Stimulated activated CD4-positive, alpha-beta T cell treated with anti-CD3 and anti-CD28 coated beads, TNF-alpha, amount 100 ng/mL, for 48 hours (primary cell): ENCODE measurements around the gene SZRD1.
"Not testable (repeated sequence)": the region's sequence is repeated elsewhere in the genome, so short reads cannot be mapped to it uniquely, and the experiment has no call there.

ENCODE experiments used
- DNase-seq, 3 donors: peaks; one replicate each; pipeline ENCODE4 v3.0.0-alpha.2; 2020; ENCODE audit warnings: low read depth in 3 of 3

The SZRD1 gene, protein sequence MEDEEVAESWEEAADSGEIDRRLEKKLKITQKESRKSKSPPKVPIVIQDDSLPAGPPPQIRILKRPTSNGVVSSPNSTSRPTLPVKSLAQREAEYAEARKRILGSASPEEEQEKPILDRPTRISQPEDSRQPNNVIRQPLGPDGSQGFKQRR

DNA sequence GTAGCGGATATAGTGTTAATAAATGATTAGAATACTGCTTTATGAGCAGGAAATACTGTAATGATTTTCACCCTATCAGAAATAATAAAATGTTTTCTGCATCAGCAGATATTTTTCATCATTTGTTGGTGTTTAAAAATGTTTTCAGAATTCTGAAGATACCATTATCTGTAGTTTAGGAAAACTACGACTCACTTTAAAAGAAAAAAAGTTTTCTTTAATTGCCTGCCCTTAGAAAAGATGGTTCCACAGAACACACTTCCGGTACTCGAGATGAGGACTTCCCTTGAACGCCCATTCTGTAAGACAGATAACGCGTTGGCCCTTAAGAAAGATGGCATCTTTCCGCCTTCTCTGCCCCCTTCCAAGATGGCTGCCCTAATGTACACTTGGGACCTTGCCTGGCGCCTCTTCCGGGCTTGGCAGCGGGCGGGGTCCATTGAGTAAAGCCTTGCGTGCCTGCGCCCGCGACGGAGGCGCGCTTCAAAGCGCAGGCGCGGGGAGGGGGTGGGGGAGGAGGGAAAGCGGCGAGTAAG is at the start of gene SZRD1:
Gene SZRD1, plus strand, starts transcription at position 521 of the 536 bp plus-strand sequence. CDS start 16 bp downstream, outside the sequence.
- DNase-seq = peak; percentile 80 to 94 (median 91)

DNA sequence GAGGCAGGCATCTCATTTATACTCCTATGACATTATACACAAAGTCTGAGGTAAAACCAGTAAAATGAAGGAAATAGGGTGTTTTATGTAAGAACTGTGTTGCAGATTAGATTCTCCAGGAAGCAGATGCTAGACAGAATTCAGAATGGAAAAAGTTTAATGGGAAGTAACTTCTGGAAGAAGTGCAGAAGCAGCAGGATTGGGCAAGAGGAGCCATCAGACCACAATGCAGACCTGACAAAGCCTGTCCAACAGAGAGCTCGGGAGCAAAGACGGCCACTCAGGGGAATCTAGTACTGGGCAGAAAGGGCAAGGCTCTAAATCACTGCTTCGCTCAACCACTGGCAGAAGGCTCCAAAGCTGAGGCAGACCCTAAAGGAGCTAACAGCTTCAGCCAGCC is 48.5 kb upstream of the SZRD1 start:
- no peak for DNase-seq

DNA sequence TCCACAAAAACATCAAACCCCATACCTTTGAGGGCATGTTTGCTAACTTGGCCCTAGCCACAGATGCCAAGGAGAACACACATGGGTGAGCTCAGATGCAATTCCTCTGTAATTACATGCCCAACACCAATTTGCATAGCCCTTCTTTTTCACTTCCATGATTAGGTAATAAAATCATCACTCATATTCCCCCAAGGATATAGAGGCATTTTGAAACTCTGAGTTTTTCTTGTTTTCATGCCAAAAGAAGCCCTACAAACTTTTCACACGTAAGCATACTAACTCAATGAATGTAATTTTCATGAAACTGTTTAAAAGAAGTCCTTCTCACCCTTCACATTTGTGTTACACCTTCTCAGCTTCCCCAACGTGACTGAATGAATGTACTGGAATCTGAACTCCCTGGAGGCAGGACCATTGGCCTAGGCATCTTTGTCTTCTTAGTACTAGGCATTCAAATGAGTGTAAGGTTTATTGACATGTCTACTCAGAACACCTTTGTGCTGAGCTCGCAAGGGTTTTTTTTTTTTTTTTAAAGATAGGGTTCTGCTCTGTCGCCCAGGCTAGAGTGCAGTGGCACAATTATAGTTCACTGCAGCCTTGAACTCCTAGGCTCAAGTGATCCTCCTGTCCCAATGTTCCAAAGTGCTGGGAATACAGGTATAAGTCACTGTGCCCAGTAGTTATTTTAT is 45.7 kb upstream of the SZRD1 start:
- no peak for DNase-seq

DNA sequence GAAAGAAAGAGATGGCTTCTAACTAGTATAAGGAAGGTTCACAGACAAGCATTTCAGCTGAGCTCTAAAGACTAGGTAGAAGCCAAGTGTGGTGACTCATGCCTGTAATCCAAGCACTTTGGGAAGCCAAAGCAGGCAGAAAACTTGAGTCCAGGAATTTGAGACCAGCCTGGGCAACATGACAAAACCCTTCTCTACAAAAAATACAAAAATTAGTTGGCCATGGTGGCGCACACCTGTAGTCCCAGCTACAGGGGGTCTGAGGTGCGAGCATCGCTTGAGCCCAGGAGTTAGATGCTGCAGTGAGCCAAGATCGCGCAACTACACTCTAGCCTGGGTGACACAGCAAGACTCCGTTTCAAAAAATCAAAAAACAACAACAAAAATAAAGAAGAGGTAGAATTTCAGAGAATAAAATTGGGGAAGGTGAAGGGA is 42.6 kb upstream of the SZRD1 start:
- DNase-seq = no peak

DNA sequence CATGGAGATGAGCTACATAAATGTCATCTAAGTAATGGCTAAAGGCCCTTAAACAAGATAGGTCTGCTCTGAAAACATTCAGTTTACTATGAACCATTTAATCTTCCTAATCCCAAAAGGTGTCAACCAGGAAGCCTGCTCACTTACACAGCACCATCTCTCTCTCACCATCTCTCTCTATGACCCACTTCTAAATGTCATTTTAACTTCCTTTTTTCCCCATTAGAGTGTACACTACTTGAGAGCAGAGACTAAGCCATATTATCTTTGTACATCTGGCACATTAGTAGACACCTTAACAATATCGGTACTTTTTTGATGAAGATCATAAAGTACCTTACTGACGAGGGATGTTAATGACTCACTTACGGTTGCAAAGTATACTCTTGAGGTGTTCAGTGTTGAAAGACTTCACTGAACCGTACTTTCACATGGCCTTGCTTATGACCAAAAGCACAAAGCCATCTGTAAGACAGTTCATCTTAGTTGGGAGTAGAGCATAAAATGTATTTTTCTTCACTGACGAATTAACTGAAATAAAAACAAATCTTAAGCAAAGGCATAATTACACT is 40.1 kb upstream of the SZRD1 start:
- no peak for DNase-seq

DNA sequence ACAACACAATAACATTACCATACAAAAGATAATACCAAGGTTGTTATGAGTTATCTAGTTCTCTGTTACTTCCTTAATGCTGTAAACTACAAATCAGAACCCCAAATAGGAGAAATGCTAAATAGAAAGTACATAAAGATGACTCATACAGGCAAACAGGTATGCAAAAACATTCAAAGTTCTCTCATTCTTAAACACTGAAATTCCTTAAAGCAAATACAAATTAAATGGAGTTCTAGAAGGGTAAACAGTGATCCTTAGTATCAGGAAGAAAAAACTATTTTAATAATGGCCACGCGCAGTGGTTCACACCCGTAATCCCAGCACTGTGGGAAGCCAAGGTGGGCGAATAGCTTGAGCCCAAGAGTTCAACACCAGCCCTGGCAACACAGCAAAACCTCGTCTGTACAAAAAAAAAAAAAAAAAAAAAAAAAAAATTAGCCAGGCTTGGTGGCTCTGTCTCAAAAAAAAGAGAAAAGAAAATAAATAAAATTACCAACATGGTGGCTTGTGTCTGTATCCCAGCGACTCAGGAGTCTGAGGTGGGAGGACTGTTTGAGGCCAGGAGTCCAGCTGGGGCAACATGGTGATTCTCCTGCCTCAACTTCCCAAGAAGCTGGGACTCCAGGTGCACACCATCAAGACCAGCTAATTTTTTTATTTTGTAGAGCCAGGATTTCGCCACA is 32.2 kb upstream of the SZRD1 start:
- DNase-seq = no peak

DNA sequence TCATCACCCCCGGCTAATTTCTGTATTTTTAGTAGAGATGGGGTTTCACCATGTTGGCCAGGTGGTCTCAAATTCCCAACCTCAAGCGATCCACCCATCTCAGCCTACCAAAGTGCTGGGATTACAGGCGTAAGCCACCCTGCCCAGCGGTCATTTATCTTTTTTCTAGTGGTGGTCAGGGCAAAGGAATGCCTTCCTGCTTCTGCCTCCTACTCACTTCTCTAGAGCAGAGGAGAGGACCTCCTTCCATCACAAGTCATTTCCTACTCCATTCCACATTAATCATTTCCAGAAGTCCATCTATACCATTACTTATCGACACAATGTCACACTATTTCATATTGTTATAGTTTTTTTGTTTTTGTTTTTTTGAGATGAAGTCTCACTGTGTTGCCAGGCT is 28.1 kb upstream of the SZRD1 start:
- DNase-seq = no peak

DNA sequence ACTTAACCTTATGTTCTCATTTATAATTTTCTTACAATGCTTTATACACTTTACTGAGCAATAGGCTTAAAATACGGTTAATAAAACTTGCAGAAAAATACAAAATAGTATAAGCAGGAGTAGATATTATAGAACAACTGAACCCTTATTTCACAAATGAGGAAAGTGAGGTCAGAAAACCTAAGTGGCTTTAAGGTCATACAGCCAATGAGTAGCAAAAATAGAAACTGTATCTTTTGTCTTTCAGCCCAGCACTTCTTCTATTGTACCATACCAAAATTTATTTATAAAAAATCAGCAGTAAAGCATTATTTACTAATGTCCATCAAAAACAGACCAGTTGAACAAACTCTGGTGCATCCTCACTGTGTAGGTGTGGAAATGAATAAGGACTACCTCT is 26.4 kb upstream of the SZRD1 start:
- DNase-seq = no peak

DNA sequence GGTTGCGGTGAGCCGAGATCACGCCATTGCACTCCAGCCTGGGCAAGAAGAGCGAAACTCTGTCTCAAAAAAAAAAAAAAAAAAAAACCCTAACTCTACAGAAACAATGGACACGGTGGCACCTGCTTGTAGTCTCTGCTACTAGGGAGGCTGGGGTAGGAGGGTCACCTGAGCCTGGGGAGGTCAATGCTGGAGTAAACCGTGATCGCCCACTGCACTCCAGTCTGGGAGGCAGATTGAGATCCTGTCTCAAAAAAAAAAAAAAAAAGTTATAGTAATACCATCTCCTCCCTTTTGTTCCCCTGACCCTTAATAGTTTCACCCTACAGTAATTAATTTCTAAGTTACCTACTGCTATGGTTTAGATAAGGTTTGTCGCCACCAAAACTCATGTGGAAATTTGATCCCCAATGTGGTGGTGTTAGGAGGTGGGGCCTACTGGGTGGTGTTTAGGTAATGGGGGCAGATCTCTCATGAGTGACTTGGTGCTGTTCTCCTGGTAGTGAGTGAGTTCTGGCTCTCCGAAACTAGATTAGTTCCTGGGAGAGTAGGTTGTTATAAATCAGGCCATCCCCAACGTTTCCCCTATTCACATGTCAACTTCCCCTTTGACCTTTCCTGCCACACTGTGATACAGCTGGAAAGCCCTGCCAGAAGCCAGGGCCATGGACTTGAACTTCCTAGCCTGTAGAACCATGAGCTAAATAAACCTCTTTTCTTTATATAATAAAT is 24.5 kb upstream of the SZRD1 start:
- DNase-seq = no peak

DNA sequence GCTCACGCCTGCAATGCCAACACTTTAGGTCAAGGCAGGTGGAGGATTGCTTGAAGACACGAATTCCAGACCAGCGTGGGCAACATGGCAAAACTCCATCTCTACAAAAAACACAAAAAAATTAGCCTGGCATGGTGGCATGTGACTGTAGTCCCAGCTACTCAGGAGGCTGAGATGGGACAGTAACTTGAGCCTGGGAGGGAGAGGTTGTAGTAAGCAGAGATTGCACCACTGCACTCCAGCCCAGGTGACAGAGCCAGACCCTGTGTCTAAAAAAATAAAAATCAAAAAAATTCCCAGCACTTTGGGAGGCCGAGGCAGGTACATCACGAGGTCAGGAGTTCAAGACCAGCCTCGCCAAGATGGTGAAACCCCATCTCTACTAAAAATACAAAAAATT is 23.8 kb upstream of the SZRD1 start:
- not testable (repeated sequence) for DNase-seq

DNA sequence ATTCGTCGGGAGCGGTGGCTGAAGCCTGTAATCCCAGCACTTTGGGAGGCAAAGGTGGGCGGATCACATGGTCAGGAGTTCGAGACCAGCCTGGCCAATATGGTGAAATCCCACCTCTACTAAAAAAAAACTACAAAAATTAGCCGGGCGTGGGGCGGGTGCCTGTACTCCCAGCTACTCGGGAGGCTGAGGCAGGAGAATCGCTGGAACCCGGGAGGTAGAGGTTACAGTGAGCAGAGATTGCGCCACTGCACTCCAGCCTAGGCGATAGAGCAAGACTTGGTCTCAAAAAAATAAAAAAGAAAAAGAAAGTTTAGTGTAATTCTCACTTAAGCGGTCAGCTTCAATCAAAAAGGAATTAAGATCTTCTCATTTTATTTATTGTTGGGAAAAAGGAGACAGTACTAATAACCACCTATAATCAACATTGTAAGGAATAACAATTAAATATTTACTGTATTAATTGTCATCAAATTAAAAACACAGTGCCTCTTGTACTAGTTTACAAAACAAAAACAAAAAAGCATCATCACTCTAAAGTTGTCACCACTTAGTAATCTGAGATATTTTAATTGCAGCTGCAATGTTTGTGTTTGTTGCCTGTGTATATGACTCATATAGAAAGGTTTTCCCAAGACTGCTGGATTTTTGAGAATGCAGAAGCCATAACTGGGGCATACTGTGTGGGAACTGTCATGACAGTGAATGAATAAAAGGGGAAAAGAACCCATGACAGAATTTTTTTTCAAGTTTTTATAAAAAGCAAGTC is 18.4 kb upstream of the SZRD1 start:
- DNase-seq = no peak

DNA sequence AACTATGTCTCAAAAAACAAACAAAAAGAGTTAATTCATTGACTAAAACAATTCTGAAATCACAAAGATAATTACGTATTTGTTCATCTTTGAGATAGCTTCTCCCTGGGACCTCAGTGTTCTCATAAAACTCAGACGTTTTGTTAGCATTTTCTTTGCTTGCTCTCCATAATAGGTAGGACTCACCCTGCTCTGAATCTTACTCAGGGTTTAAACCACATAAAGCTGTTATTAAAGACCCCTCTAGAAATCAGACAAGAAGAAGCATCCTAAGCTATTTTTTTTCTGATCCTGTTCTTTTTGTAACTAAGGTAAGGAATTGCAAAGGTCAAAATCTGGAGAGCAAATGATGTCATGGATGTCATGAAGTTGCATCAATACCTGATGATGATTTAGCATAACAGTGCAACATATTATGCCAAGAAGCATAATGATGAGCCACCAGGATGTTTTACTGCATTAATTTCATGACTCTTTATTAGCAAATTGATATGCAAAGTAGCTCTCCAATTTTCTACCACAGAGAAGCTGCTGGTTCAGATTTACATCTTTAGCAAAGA is 17.1 kb upstream of the SZRD1 start:
- DNase-seq = no peak

DNA sequence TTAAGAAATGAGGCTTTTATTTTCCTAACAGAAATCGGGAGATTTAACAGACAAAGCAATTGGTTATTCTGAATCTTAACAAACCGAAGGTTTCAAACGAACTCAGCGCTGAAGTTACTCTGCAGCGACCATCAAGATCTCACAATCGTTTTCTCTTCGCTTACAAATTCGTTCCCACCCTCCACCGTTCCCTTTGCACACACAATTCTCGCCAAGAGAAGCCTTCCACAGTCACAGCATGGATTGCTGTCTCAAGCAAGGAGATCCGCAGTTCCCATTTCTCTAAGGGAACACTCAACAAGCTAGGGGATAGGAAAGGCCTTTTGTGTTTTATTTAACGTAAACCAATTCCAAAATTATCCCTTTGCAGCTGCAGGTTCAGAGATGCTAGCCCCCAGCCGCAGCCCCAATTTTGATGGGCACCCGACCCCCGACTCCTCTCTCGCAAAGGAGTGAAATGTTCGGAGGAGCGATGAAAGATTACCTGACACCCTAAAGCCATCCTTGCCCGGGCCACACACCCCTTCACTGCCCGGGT is 15.5 kb upstream of the SZRD1 start:
- no peak for DNase-seq

DNA sequence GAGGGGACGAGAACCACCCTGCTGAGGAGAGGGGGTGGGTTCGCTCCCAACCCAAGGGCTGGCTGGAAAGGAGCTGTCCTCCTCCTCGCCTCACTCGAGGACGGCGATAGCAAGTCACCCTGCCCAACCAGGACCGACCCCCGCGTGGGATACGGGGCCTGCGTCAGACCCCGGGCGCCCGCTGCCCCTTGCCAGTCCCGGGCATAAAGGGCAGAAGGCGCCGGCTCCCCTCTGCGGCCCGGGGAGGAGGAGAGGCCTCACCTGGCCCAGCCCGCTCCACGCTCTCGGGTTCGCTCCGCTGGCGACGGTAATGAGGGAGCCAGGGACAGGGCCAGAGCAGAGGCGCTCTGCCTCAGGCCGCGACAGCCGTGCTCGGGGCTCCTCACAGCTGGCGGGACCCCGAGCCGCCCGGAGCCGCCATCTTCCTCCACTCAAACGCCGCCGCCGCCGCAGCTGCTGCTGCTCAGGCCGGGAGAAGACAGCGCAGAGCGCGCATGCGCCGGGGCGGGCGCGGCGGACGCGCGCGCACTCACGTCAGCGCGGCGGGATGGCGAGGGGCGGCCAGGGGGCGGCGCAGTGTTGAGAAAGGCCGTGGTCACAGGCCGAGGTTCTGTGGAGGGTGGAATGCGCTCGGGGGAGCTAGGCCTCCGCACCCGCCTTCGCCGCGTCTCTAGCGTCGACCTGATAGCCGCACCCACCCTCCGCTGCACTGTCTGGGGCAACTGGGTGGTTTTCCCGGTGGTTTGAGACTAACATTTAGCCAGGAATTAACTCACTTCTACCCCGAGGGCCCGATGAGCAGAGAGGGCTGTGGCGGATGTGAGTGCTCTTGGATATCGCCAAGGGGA is 14.8 kb upstream of the SZRD1 start, which contains the start of gene FBXO42:
Gene FBXO42, minus strand, starts transcription at position 487 of the 848 bp plus-strand sequence. CDS start 37,062 bp downstream, outside the sequence.
- peak; percentile 79 to 87 (median 85) for DNase-seq

DNA sequence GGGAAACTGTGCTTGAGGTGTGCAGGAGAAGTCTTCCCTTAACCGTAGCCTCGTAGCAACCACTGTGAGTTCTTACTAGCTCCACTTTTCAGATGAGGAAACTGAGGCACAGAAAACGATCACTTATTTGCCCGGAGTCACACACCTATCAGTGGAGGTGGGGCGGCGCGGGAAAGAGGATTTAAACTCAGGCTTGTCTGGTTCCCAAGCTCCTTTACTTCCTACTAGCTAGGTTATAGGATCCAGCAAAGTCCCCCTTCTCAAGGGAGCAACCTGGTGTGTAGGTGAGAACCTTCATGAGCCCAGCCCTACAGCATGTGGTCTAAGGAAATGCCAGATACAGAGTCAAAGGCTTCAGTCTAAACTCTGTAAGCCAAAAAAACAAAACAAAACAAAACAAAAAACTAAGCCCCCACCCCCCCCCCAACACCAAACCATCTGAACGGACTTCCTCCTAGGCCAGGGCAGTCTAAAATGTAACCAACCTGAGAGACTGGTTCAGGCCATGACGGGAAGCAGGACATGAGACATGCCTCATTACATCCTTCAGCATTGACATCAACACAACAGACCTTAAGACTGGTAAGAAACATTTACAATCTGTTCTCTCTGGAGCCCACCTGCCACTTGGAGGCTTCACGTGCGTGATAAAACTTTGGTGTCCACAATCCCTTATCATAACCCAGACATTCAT is 14.1 kb upstream of the SZRD1 start:
- DNase-seq = no peak

DNA sequence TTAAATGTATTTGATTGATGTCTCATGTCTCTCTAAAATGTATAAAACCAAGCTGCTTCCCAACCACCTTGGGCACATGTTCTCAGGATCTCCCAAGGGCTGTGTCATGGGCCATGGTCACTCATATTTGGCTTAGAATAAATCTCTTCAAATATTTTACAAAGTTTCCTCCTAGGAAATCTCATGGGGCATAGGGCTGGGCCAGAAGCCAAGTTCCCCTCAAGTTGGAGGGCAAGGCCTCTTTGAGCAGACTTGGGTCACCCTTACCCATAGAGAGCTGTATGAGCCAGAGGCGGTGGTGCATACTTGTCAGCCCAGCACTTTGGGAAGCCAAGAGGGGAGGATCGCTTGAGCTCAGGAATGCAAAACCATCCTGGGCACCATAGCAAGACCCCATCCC is 12.4 kb upstream of the SZRD1 start:
- DNase-seq = no peak

DNA sequence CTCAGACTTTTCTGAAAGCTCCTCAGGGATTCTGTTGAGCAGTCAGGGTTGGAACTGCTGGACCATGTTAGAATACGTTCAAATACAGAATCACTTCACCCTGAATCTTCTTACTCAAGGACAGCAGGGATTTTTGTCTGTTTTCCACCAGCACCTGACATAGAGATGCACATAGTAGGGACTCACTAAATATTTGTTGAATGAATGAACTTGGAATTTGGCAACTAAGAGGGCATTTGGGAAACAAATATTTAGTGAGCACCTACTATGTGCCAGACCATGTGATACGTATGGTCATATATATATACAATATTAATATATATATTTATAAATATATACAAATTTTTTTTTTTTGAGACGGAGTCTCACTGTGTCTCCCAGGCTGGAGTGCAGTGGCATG is 10.2 kb upstream of the SZRD1 start:
- no peak for DNase-seq

DNA sequence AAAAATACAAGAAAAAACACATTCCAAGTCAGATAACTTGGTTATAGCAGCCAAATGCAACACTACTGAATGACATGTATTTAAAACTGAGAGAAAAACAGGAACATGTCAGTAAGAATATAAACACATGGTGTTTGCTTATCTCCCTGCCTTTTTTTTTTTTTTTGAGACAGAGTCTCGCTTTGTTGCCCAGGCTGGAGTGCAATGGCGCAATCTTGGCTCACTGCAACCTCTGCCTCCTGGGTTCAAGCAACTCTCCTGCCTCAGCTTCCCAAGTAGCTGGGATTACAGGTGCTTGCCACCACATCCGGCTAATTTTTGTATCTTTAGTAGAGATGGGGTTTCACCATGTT is 1.9 kb upstream of the SZRD1 start:
- not testable (repeated sequence) for DNase-seq
